Astrocyte (in vitro differentiated cells and primary cell): ENCODE measurements around the gene LNX2.

ENCODE experiments used
- EZH2 ChIP-seq: IDR thresholded peaks from 2 replicates; pipeline ENCODE4 v1.6.1; 2012; ENCODE audit warnings: mild to moderate bottlenecking, low read length, inconsistent platforms; ENCODE audit not compliant: insufficient read depth
- TF ChIP-seq, protein P1 (sequence below): IDR thresholded peaks from 2 replicates; pipeline ENCODE4 v1.5.1; 2011; ENCODE audit warnings: low read depth, mild to moderate bottlenecking, inconsistent platforms, low read length, moderate library complexity; ENCODE audit not compliant: insufficient read depth

- TF ChIP-seq, protein P1, sequence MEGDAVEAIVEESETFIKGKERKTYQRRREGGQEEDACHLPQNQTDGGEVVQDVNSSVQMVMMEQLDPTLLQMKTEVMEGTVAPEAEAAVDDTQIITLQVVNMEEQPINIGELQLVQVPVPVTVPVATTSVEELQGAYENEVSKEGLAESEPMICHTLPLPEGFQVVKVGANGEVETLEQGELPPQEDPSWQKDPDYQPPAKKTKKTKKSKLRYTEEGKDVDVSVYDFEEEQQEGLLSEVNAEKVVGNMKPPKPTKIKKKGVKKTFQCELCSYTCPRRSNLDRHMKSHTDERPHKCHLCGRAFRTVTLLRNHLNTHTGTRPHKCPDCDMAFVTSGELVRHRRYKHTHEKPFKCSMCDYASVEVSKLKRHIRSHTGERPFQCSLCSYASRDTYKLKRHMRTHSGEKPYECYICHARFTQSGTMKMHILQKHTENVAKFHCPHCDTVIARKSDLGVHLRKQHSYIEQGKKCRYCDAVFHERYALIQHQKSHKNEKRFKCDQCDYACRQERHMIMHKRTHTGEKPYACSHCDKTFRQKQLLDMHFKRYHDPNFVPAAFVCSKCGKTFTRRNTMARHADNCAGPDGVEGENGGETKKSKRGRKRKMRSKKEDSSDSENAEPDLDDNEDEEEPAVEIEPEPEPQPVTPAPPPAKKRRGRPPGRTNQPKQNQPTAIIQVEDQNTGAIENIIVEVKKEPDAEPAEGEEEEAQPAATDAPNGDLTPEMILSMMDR: no peak
- no peak for TF ChIP-seq EZH2
Measured at GRCh38 chr13:27593267-27593666, 27.1 kb downstream of the LNX2 start.
